Measurements from ENCODE around the gene SLC35F1. TPM values are rescaled to one million over a fixed set of nuclear protein-coding genes. Genes with fewer than 3 reads are reported as not detected.

SLC35F1 gene
- total and polyA plus RNA-seq, 5 donors from 2014 or later = not detected

DNA sequence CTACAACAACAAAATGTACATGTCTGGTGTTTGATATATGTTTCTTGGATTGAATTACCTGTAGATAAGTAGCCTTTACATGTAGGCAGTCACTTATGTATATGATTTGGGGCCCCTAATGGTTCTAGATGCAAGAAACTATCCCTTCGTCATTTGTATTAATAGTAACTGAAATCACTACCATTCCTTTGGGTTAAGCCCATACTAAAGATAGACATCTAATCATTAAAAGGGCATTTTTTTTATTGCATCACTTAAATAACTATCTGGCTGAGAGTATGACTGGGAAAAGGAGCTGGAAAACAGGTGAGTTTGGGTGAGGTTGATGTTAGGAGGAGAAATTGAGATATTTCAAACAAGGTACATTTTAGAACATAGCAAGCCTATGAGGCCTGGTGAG is 427.6 kb downstream of the SLC35F1 start:
- DNase-seq (no peak), ATAC-seq (ENCODE audit: low read depth in 2 of 2) (no peak)
- Histone ChIP-seq H3K36me3 (ENCODE audit: control insufficient read depth, insufficient read depth, low read length) (no peaks in the 10 kb centered on the region), H3K27me3 (ENCODE audit: control insufficient read depth, insufficient read depth, low read length) (no peaks in the 10 kb centered on the region), H3K9me3 (ENCODE audit: control insufficient read depth in 2 of 2, low read length in 2 of 2) (no peaks in the 10 kb centered on the region), H3K4me1 (ENCODE audit: control insufficient read depth, insufficient read depth, low read length, poor library complexity, severe bottlenecking) (no peaks in the 10 kb centered on the region), H3K27ac (ENCODE audit: insufficient read depth, low read length, poor library complexity, severe bottlenecking) (no peak overlapping the region), H3K4me3 (ENCODE audit: low read depth, low read length) (no peak overlapping the region)
- Mint-ChIP-seq H3K27me3 (no peaks in the 10 kb centered on the region), H3K4me3 (no peak overlapping the region), H3K36me3 (no peaks in the 10 kb centered on the region), H3K27ac (peak overlapping the region in 1 of 3 donors; percentile 32), H3K4me1 (no peaks in the 10 kb centered on the region), H3K9me3 (peaks cover 0 to 34% (median 15%) of the 10 kb centered on the region in 7 donors)

GRCh38 chr6:118335325-118335816 is 428.3 kb downstream of the SLC35F1 start:
- no peaks in the 10 kb centered on the region for H3K27me3 ChIP-seq (ENCODE audit: control insufficient read depth, insufficient read depth, low read length)
- Mint-ChIP-seq H3K9me3 (peaks cover 0 to 42% (median 15%) of the 10 kb centered on the region in 7 donors), H3K27me3 (no peaks in the 10 kb centered on the region), H3K4me3 (no peak overlapping the region), H3K27ac (no peak overlapping the region), H3K36me3 (no peaks in the 10 kb centered on the region), H3K4me1 (no peaks in the 10 kb centered on the region)
- ATAC-seq (ENCODE audit: low read depth in 2 of 2) (no peak), DNase-seq (no peak)
- no peaks in the 10 kb centered on the region for H3K36me3 ChIP-seq (ENCODE audit: control insufficient read depth, insufficient read depth, low read length)
- no peak overlapping the region for H3K4me3 ChIP-seq (ENCODE audit: low read depth, low read length)
- H3K27ac ChIP-seq (ENCODE audit: insufficient read depth, low read length, poor library complexity, severe bottlenecking) = no peak overlapping the region
- no peaks in the 10 kb centered on the region for H3K4me1 ChIP-seq (ENCODE audit: control insufficient read depth, insufficient read depth, low read length, poor library complexity, severe bottlenecking)
- no peaks in the 10 kb centered on the region for H3K9me3 ChIP-seq (ENCODE audit: control insufficient read depth in 2 of 2, low read length in 2 of 2)

DNA sequence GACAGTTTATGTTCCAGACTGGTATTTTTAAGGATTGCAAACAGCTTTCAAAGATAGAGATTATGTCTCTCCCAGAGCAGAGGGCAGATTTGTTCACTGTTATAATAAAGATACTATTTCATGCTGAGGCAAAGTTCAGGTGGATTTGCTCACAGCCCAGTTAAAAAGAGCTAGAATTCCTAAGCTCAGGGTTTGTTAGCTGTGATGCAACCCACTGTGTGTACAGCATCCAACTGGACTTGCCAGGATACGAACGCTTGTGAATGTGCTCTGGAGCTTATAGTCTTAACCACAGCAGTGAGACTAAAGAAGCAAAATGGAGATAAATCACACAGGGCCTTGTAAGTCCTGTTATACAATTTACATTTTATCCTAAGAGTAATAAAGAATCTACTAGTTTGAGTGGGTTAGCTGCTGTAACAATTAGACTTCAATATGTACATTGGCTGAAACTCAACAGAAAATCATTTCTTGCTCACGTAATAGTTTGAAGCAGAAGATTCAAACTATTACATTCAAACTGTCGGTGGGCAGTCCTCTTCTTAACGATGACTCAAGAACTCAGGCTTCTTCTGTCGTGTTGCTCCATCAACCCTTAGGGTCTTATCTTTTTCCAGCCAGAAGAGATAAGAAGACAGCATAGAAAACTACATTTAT is 437.1 kb downstream of the SLC35F1 start:
- Mint-ChIP-seq H3K9me3 (peaks cover 0 to 32% (median 8%) of the 10 kb centered on the region in 7 donors), H3K27ac (no peak overlapping the region), H3K27me3 (peaks cover 9% of the 10 kb centered on the region), H3K4me1 (no peaks in the 10 kb centered on the region), H3K36me3 (no peaks in the 10 kb centered on the region), H3K4me3 (no peak overlapping the region)
- ATAC-seq (ENCODE audit: low read depth in 2 of 2) (no peak), DNase-seq (no peak)
- Histone ChIP-seq H3K4me3 (ENCODE audit: low read depth, low read length) (no peak overlapping the region), H3K4me1 (ENCODE audit: control insufficient read depth, insufficient read depth, low read length, poor library complexity, severe bottlenecking) (no peaks in the 10 kb centered on the region), H3K9me3 (ENCODE audit: control insufficient read depth in 2 of 2, low read length in 2 of 2) (peaks cover 4 to 8% of the 10 kb centered on the region in 2 experiments), H3K36me3 (ENCODE audit: control insufficient read depth, insufficient read depth, low read length) (no peaks in the 10 kb centered on the region), H3K27ac (ENCODE audit: insufficient read depth, low read length, poor library complexity, severe bottlenecking) (no peak overlapping the region), H3K27me3 (ENCODE audit: control insufficient read depth, insufficient read depth, low read length) (no peaks in the 10 kb centered on the region)

DNA sequence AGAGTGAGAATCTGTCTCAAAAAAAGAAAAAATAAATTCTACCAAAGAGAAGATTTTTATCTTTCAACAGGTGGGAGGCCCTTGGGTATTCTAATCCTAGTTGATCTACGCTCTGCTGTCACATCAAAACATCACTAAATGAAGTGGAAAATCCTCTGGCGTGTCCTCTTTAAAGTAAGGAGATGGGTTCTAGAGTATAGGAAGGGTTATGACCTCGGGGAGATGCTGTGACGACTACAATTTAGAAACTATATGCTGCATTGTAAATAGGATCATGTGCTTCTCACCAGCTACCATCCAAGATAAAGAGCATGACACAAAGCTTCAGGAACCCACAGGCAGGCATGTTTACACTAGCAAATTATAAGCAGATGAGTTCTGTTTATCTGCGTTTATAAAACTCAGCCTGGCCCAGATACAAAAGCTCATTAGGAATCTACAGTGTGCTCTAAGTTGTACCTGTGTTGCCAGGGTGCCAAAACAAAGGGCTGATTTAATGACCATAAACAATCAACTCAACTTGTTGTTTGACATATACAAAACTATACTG is 443.9 kb downstream of the SLC35F1 start:
- H3K4me3 Mint-ChIP-seq = no peak overlapping the region
- no peak overlapping the region for H3K27ac Mint-ChIP-seq
- ATAC-seq (ENCODE audit: low read depth in 2 of 2) (no peak), DNase-seq (no peak)
- H3K9me3 ChIP-seq (ENCODE audit: control insufficient read depth in 2 of 2, low read length in 2 of 2) = no peaks in the 10 kb centered on the region
- H3K27me3 Mint-ChIP-seq = peaks cover 5% of the 10 kb centered on the region
- H3K36me3 Mint-ChIP-seq = no peaks in the 10 kb centered on the region
- H3K27me3 ChIP-seq (ENCODE audit: control insufficient read depth, insufficient read depth, low read length) = no peaks in the 10 kb centered on the region
- no peaks in the 10 kb centered on the region for H3K36me3 ChIP-seq (ENCODE audit: control insufficient read depth, insufficient read depth, low read length)
- H3K27ac ChIP-seq (ENCODE audit: insufficient read depth, low read length, poor library complexity, severe bottlenecking) = no peak overlapping the region
- no peaks in the 10 kb centered on the region for H3K4me1 ChIP-seq (ENCODE audit: control insufficient read depth, insufficient read depth, low read length, poor library complexity, severe bottlenecking)
- no peaks in the 10 kb centered on the region for H3K4me1 Mint-ChIP-seq
- no peak overlapping the region for H3K4me3 ChIP-seq (ENCODE audit: low read depth, low read length)
- H3K9me3 Mint-ChIP-seq = peaks cover 0 to 4% (median 0%) of the 10 kb centered on the region in 7 donors

DNA sequence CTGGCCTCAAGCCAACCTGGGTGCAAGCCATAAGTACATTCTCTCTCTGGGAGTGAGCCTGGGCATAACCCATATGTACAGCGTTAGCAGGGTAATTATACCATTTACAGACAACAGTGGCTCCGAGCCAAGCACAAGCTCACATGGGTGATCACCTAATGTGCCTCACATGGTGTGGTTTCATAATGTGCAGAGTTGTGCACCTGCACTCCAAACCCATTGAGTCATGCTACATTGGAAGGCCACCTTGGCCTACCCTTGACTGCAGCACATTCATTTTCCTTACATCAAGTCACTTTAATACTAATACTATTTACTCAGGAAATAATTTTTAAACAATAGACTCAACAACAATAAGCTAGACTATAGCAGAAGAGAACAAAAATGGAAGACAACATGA is 446.5 kb downstream of the SLC35F1 start:
- Histone ChIP-seq H3K27ac (ENCODE audit: insufficient read depth, low read length, poor library complexity, severe bottlenecking) (no peak overlapping the region), H3K4me3 (ENCODE audit: low read depth, low read length) (no peak overlapping the region), H3K27me3 (ENCODE audit: control insufficient read depth, insufficient read depth, low read length) (no peaks in the 10 kb centered on the region), H3K36me3 (ENCODE audit: control insufficient read depth, insufficient read depth, low read length) (no peaks in the 10 kb centered on the region), H3K9me3 (ENCODE audit: control insufficient read depth in 2 of 2, low read length in 2 of 2) (no peaks in the 10 kb centered on the region), H3K4me1 (ENCODE audit: control insufficient read depth, insufficient read depth, low read length, poor library complexity, severe bottlenecking) (no peaks in the 10 kb centered on the region)
- no peak overlapping the region for H3K27ac Mint-ChIP-seq
- H3K36me3 Mint-ChIP-seq = no peaks in the 10 kb centered on the region
- ATAC-seq (ENCODE audit: low read depth in 2 of 2) = no peak
- peaks cover 0 to 3% (median 0%) of the 10 kb centered on the region in 7 donors for H3K9me3 Mint-ChIP-seq
- H3K4me1 Mint-ChIP-seq = peaks cover 0 to 4% (median 0%) of the 10 kb centered on the region in 4 donors
- no peak overlapping the region for H3K4me3 Mint-ChIP-seq
- peaks cover 9% of the 10 kb centered on the region for H3K27me3 Mint-ChIP-seq
- no peak for DNase-seq

DNA sequence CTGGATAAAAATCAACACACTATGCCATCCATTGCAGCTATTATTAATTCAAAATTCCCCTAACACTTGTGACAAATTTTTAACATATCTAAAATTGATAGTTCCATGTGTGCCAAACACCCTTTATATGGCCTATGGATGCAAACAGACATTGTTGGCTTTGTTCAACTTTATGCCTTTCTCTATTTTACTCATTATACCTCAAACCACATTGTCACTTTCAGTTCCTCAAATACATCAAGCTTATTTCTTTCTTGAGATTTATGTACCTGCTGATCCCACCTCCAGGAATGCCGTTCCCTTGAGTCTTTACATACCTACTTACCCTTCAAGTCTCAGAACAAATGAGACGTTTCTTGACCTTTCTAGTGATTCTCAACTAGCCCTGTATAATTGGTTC is 447.6 kb downstream of the SLC35F1 start:
- Mint-ChIP-seq H3K4me1 (peaks cover 0 to 4% (median 0%) of the 10 kb centered on the region in 4 donors), H3K9me3 (peaks cover 0 to 2% (median 0%) of the 10 kb centered on the region in 7 donors), H3K27ac (no peak overlapping the region), H3K27me3 (peaks cover 18% of the 10 kb centered on the region), H3K4me3 (no peak overlapping the region), H3K36me3 (no peaks in the 10 kb centered on the region)
- no peak overlapping the region for H3K4me3 ChIP-seq (ENCODE audit: low read depth, low read length)
- no peak overlapping the region for H3K27ac ChIP-seq (ENCODE audit: insufficient read depth, low read length, poor library complexity, severe bottlenecking)
- no peaks in the 10 kb centered on the region for H3K4me1 ChIP-seq (ENCODE audit: control insufficient read depth, insufficient read depth, low read length, poor library complexity, severe bottlenecking)
- no peaks in the 10 kb centered on the region for H3K9me3 ChIP-seq (ENCODE audit: control insufficient read depth in 2 of 2, low read length in 2 of 2)
- ATAC-seq (ENCODE audit: low read depth in 2 of 2) = no peak
- H3K27me3 ChIP-seq (ENCODE audit: control insufficient read depth, insufficient read depth, low read length) = no peaks in the 10 kb centered on the region
- no peak for DNase-seq
- no peaks in the 10 kb centered on the region for H3K36me3 ChIP-seq (ENCODE audit: control insufficient read depth, insufficient read depth, low read length)

DNA sequence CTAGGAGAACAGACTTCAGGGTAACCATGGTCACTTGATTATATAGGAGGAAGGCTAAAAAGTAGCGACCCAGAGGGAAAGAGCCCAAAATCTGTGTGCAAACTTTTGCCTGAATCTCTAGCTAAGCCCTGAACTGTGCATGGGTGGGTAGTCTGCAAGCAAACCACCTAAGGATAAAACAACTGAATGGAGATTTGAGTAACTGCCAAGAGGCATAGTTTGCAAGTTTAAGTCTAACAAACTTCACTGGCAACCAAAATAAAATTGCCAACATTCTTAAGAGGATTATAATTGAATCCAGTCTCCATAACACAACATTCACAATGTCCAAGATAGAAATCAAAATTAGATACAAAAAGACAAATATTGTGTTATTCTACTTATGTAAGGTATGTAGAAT is 449.0 kb downstream of the SLC35F1 start:
- no peaks in the 10 kb centered on the region for H3K9me3 Mint-ChIP-seq
- DNase-seq = no peak
- H3K36me3 Mint-ChIP-seq = no peaks in the 10 kb centered on the region
- no peak overlapping the region for H3K4me3 Mint-ChIP-seq
- peaks cover 18% of the 10 kb centered on the region for H3K27me3 Mint-ChIP-seq
- no peaks in the 10 kb centered on the region for H3K36me3 ChIP-seq (ENCODE audit: control insufficient read depth, insufficient read depth, low read length)
- H3K27me3 ChIP-seq (ENCODE audit: control insufficient read depth, insufficient read depth, low read length) = no peaks in the 10 kb centered on the region
- no peak overlapping the region for H3K27ac Mint-ChIP-seq
- H3K4me1 Mint-ChIP-seq = peaks cover 0 to 4% (median 0%) of the 10 kb centered on the region in 4 donors
- H3K4me1 ChIP-seq (ENCODE audit: control insufficient read depth, insufficient read depth, low read length, poor library complexity, severe bottlenecking) = no peaks in the 10 kb centered on the region
- H3K27ac ChIP-seq (ENCODE audit: insufficient read depth, low read length, poor library complexity, severe bottlenecking) = no peak overlapping the region
- no peaks in the 10 kb centered on the region for H3K9me3 ChIP-seq (ENCODE audit: control insufficient read depth in 2 of 2, low read length in 2 of 2)
- H3K4me3 ChIP-seq (ENCODE audit: low read depth, low read length) = no peak overlapping the region
- ATAC-seq (ENCODE audit: low read depth in 2 of 2) = no peak

- Histone ChIP-seq H3K4me3 (ENCODE audit: low read depth, low read length) (no peak overlapping the region), H3K27me3 (ENCODE audit: control insufficient read depth, insufficient read depth, low read length) (no peaks in the 10 kb centered on the region), H3K36me3 (ENCODE audit: control insufficient read depth, insufficient read depth, low read length) (no peaks in the 10 kb centered on the region), H3K27ac (ENCODE audit: insufficient read depth, low read length, poor library complexity, severe bottlenecking) (no peak overlapping the region), H3K4me1 (ENCODE audit: control insufficient read depth, insufficient read depth, low read length, poor library complexity, severe bottlenecking) (no peaks in the 10 kb centered on the region), H3K9me3 (ENCODE audit: control insufficient read depth in 2 of 2, low read length in 2 of 2) (no peaks in the 10 kb centered on the region)
- Mint-ChIP-seq H3K4me3 (no peak overlapping the region), H3K4me1 (peaks cover 0 to 4% (median 0%) of the 10 kb centered on the region in 4 donors), H3K27me3 (peaks cover 18% of the 10 kb centered on the region), H3K36me3 (no peaks in the 10 kb centered on the region), H3K27ac (no peak overlapping the region), H3K9me3 (no peaks in the 10 kb centered on the region)
- DNase-seq = no peak
- no peak for ATAC-seq (ENCODE audit: low read depth in 2 of 2)
These were observed 449.6 kb downstream of the SLC35F1 start for GRCh38 chr6:118356686-118357085.

Measured in CD4-positive, CD25-positive, alpha-beta regulatory T cell (primary cell).